HG02973 (cell line): ENCODE measurements around the gene RASAL3.
A peak's percentile ranks its signal among the peaks of the same experiment; 100 is the strongest.
"Not testable (repeated sequence)": the region's sequence is repeated elsewhere in the genome, so short reads cannot be mapped to it uniquely, and the experiment has no call there.

Source experiments
- ATAC-seq: cut with Tn5 transposase; IDR thresholded peaks from one replicate; pipeline ENCODE4 v1.9.1; 2021; ENCODE audit warnings: moderate library complexity; ENCODE audit not compliant: unreplicated experiment

Gene RASAL3

GRCh38 chr19:15464394-15465385, at the start of gene RASAL3:
RASAL3 (minus strand) TSS chr19:15464544; CDS start chr19:15464358, 186 bp downstream.
- peak; percentile 39 for ATAC-seq

- no peak for ATAC-seq
These were observed 47.5 kb upstream of the RASAL3 start for GRCh38 chr19:15511671-15512424.

GRCh38 chr19:15508035-15508710, 43.8 kb upstream of the RASAL3 start, which contains the start of gene CYP4F22:
CYP4F22 (plus strand) TSS chr19:15508525; CDS start chr19:15525337, 16,812 bp downstream.
- no peak for ATAC-seq

- ATAC-seq, result no peak
These were observed 43.0 kb upstream of the RASAL3 start for GRCh38 chr19:15507068-15508034.

GRCh38 chr19:15506074-15506571, 41.8 kb upstream of the RASAL3 start:
- ATAC-seq, result no peak

- no peak for ATAC-seq
These were observed 37.9 kb upstream of the RASAL3 start for GRCh38 chr19:15502264-15502663.

- no peak for ATAC-seq
These were observed 37.3 kb upstream of the RASAL3 start for GRCh38 chr19:15501596-15501995.

- no peak for ATAC-seq
These were observed 34.6 kb upstream of the RASAL3 start for GRCh38 chr19:15498910-15499309.

GRCh38 chr19:15498156-15498858, 34.0 kb upstream of the RASAL3 start:
- no peak for ATAC-seq

- no peak for ATAC-seq
These were observed 30.8 kb upstream of the RASAL3 start for GRCh38 chr19:15495151-15495550.

- ATAC-seq, result no peak
These were observed 24.3 kb upstream of the RASAL3 start for GRCh38 chr19:15488489-15489226.

- no peak for ATAC-seq
These were observed 22.7 kb upstream of the RASAL3 start for GRCh38 chr19:15487038-15487437.

- not testable (repeated sequence) for ATAC-seq
These were observed 21.4 kb upstream of the RASAL3 start for GRCh38 chr19:15485768-15486167.

- ATAC-seq, result not testable (repeated sequence)
These were observed 16.7 kb upstream of the RASAL3 start for GRCh38 chr19:15480996-15481395.

- no peak for ATAC-seq
These were observed 15.3 kb upstream of the RASAL3 start, which contains the start of gene PGLYRP2 for GRCh38 chr19:15479391-15480345. PGLYRP2 (minus strand) TSS chr19:15479501; CDS start chr19:15479371, 130 bp downstream.

GRCh38 chr19:15476325-15476724, 12.0 kb upstream of the RASAL3 start:
- no peak for ATAC-seq

- no peak for ATAC-seq
These were observed 11.3 kb upstream of the RASAL3 start for GRCh38 chr19:15475611-15476010.
